PC-3 (cell line): ENCODE results near the gene ITSN1.

ENCODE experiments used
- CTCF ChIP-seq: fragments of 300-600 bp; sonication (generic); conservative IDR thresholded peaks from 2 replicates; pipeline ENCODE4 v1.5.1; 2017; ENCODE audit warnings: antibody characterized with exemption, low read depth, mild to moderate bottlenecking, low read length
- EZH2 ChIP-seq: fragments of 300-600 bp; sonication (generic); IDR thresholded peaks from one replicate; pipeline ENCODE4 v1.6.1; 2017; ENCODE audit warnings: antibody characterized with exemption, mild to moderate bottlenecking, low read length; ENCODE audit not compliant: unreplicated experiment

GRCh38 chr21:33801424-33802405 is 159.4 kb downstream of the ITSN1 start:
- TF ChIP-seq CTCF (no peak), EZH2 (no peak)
